Left ventricle myocardium inferior (tissue), 1 donor: ENCODE data around the gene ARR3. TPM values are rescaled to one million over a fixed set of nuclear protein-coding genes. Genes with fewer than 3 reads are reported as not detected.
A peak's percentile ranks its signal among the peaks of the same experiment; 100 is the strongest.
"Not testable (repeated sequence)": the region's sequence is repeated elsewhere in the genome, so short reads cannot be mapped to it uniquely, and the experiment has no call there.

Source experiments
- DNase-seq: peaks from one replicate; pipeline ENCODE4 v3.0.0-alpha.2; 2020
- H3K27ac ChIP-seq: fragments of 200-600 bp; replicated peaks from 2 replicates; pipeline ENCODE4 v1.8.0; 2021
- H3K27me3 ChIP-seq: fragments of 200-600 bp; 2 replicates; pipeline ENCODE4 v1.8.0; 2021; ENCODE audit warnings: low read depth
- H3K36me3 ChIP-seq: fragments of 200-600 bp; 2 replicates; pipeline ENCODE4 v1.8.0; 2021
- H3K4me1 ChIP-seq: fragments of 200-600 bp; 2 replicates; pipeline ENCODE4 v1.8.0; 2021
- H3K4me3 ChIP-seq: fragments of 200-600 bp; 2 replicates; pipeline ENCODE4 v1.8.0; 2021; ENCODE audit warnings: mild to moderate bottlenecking, moderate library complexity
- H3K9me3 ChIP-seq: fragments of 200-600 bp; replicated peaks from 2 replicates; pipeline ENCODE4 v1.8.0; 2021
- CTCF ChIP-seq: fragments of 200-600 bp; IDR thresholded peaks from 2 replicates; pipeline ENCODE4 v1.8.0; 2021; ENCODE audit warnings: antibody characterized with exemption, mild to moderate bottlenecking, borderline replicate concordance
- intact Hi-C: fragments of 100-400 bp; cut with micrococcal nuclease; formaldehyde crosslinking; loops from one replicate; pipeline ENCODE4 v1.11.0; 2022
- total RNA-seq: library from RNA; stranded (reverse); fragmentation: NEBNext Ultra II Directional; extraction: Animal tissue kit (Norgen Biotek cat#: 25700); gene quantifications from one replicate; pipeline ENCODE4 v1.2.1, GENCODE V29; 2021
- donor health status: DM: no; HTN: yes; CAD: no; lungs with severe emphysema.

ARR3 gene
- total RNA-seq, 1 donor from 2014 or later = not detected

- Histone ChIP-seq H3K27ac (no peak overlapping the region), H3K36me3 (no peaks in the 10 kb centered on the region), H3K4me3 (no peak overlapping the region), H3K4me1 (no peaks in the 10 kb centered on the region), H3K9me3 (no peaks in the 10 kb centered on the region), H3K27me3 (no peaks in the 10 kb centered on the region)
- DNase-seq = no peak
- intact Hi-C loops = no loop called here
- no peak for TF ChIP-seq CTCF
These were observed 10.5 kb upstream of the ARR3 start for GRCh38 chrX:70257423-70258288.

DNA sequence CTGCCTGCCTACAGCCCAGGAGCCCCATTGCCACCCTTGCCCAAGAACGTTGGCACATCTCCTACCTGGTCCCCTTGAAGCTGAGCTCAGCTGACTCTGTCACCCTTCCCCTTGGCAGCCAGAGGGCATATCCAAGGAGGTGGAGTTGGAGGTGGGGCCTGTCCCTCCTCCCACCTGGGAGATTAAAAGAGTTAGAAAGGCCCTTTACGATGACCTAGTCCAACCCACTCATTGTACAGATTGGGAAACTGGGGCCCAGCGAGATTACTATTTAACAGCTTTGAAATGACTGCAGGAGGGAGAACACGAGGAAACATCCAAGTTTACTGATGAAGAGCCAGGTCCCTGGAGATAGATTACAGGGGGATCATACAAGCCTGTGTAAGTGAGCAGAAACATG lies 8.0 kb upstream of the ARR3 start, which contains the start of gene P2RY4:
Gene P2RY4 (minus strand): TSS at position 101 of the 400 bp plus-strand sequence. CDS start 580 bp downstream, outside the sequence.
- Histone ChIP-seq H3K36me3 (no peaks in the 10 kb centered on the region), H3K9me3 (no peaks in the 10 kb centered on the region), H3K27me3 (no peaks in the 10 kb centered on the region), H3K4me3 (no peak within 1 kb of the TSS), H3K27ac (no peak within 1 kb of the TSS), H3K4me1 (no peaks in the 10 kb centered on the region)
- intact Hi-C loops = loop anchor here (5.0 kb wide), 1 partner anchor 63 kb away; no protein-coding TSS in a partner anchor
- no peak for TF ChIP-seq CTCF
- no peak for DNase-seq

GRCh38 chrX:70262952-70263567 lies 5.1 kb upstream of the ARR3 start:
- DNase-seq = peak; percentile 18
- Histone ChIP-seq H3K36me3 (no peaks in the 10 kb centered on the region), H3K27ac (no peak overlapping the region), H3K4me1 (no peaks in the 10 kb centered on the region), H3K27me3 (no peaks in the 10 kb centered on the region), H3K9me3 (no peaks in the 10 kb centered on the region), H3K4me3 (no peak overlapping the region)
- intact Hi-C loops = loop anchor here (5.0 kb wide), 1 partner anchor 66 kb away; no protein-coding TSS in a partner anchor
- TF ChIP-seq CTCF = peak; percentile 59

- Histone ChIP-seq H3K4me3 (no peak overlapping the region), H3K27ac (no peak overlapping the region), H3K36me3 (no peaks in the 10 kb centered on the region), H3K9me3 (no peaks in the 10 kb centered on the region), H3K27me3 (no peaks in the 10 kb centered on the region), H3K4me1 (no peaks in the 10 kb centered on the region)
- intact Hi-C loops = loop anchor here (5.0 kb wide), 1 partner anchor 67 kb away; no protein-coding TSS in a partner anchor
- TF ChIP-seq CTCF = no peak
- DNase-seq = no peak
These were observed 3.4 kb upstream of the ARR3 start for GRCh38 chrX:70264784-70265183.

GRCh38 chrX:70274029-70274428 lies 5.9 kb downstream of the ARR3 start:
- H3K27ac ChIP-seq, H3K4me1 ChIP-seq, H3K36me3 ChIP-seq, intact Hi-C loops, H3K4me3 ChIP-seq, H3K9me3 ChIP-seq, DNase-seq, H3K27me3 ChIP-seq: not testable (repeated sequence)

GRCh38 chrX:70279081-70279480 lies 10.9 kb downstream of the ARR3 start:
- intact Hi-C loops = no loop called here
- TF ChIP-seq CTCF = no peak
- Histone ChIP-seq H3K27ac (no peak overlapping the region), H3K9me3 (no peaks in the 10 kb centered on the region), H3K4me3 (no peak overlapping the region), H3K4me1 (no peaks in the 10 kb centered on the region), H3K36me3 (no peaks in the 10 kb centered on the region), H3K27me3 (no peaks in the 10 kb centered on the region)
- DNase-seq = no peak
